ENCODE results near the gene BACH2.

Gene BACH2

GRCh38 chr6:90144928-90145555 is 151.6 kb downstream of the BACH2 start:
- H2BK120ac ChIP-seq (ENCODE audit: low read depth, low read length) = no peak overlapping the region
- no peak overlapping the region for H3K9ac ChIP-seq (ENCODE audit: low read depth, low read length, poor library complexity)
- no peaks in the 10 kb centered on the region for H3K79me1 ChIP-seq (ENCODE audit: low read depth, low read length)
- no peaks in the 10 kb centered on the region for H3K36me3 ChIP-seq (replicated peaks in 1 of 2; ENCODE audit: control insufficient read depth in 2 of 2, insufficient read depth in 2 of 2, low read length in 2 of 2)
- H3K9me3 ChIP-seq (replicated peaks in 1 of 2; ENCODE audit: control insufficient read depth in 2 of 2, insufficient read depth in 1 of 2, low read depth in 1 of 2, low read length in 2 of 2) = no peaks in the 10 kb centered on the region
- no peak overlapping the region for H3K23ac ChIP-seq (ENCODE audit: low read depth, low read length, poor library complexity)
- no peak overlapping the region for H3K4me3 ChIP-seq (ENCODE audit: low read length in 2 of 2)
- H2AK5ac ChIP-seq (ENCODE audit: low read depth, low read length) = no peak overlapping the region
- H2BK15ac ChIP-seq (ENCODE audit: low read length) = no peak overlapping the region
- no peaks in the 10 kb centered on the region for H3K4me1 ChIP-seq (ENCODE audit: control insufficient read depth in 2 of 2, insufficient read depth in 1 of 2, low read depth in 1 of 2, low read length in 2 of 2)
- H2BK5ac ChIP-seq (ENCODE audit: low read length) = no peak overlapping the region
- no peak overlapping the region for H3K4me2 ChIP-seq (ENCODE audit: insufficient read depth, low read length, poor library complexity, severe bottlenecking)
- H3K18ac ChIP-seq (ENCODE audit: low read length) = no peak overlapping the region
- H2AFZ ChIP-seq (ENCODE audit: low read length) = no peak overlapping the region
- WGBS, 2 donors (ENCODE audit: extremely low coverage in 2 of 2, insufficient read length in 2 of 2, insufficient replicate concordance in 1 of 2) = no CpG with 5 or more reads among the region's 3 CpGs
- no peak overlapping the region for H4K8ac ChIP-seq (ENCODE audit: low read depth, low read length)
- no peak for DNase-seq (ENCODE audit: low spot score)
- no peak overlapping the region for H3K14ac ChIP-seq (ENCODE audit: low read length)
- H3K27ac ChIP-seq (replicated peaks; ENCODE audit: low read length) = no peak overlapping the region
- H4K91ac ChIP-seq (ENCODE audit: low read depth, low read length, poor library complexity) = no peak overlapping the region
- no peaks in the 10 kb centered on the region for H3K27me3 ChIP-seq (ENCODE audit: control insufficient read depth in 3 of 3, insufficient read depth in 3 of 3, low read depth in 1 of 3, low read length in 3 of 3)
- H3K4ac ChIP-seq (ENCODE audit: low read length) = no peak overlapping the region
- H2BK12ac ChIP-seq (ENCODE audit: low read length) = no peak overlapping the region

- no peak overlapping the region for H2AFZ ChIP-seq (ENCODE audit: low read length)
- no peak overlapping the region for H3K4me3 ChIP-seq (ENCODE audit: low read length in 2 of 2)
- H2BK12ac ChIP-seq (ENCODE audit: low read length) = no peak overlapping the region
- no peaks in the 10 kb centered on the region for H3K36me3 ChIP-seq (replicated peaks in 1 of 2; ENCODE audit: control insufficient read depth in 2 of 2, insufficient read depth in 2 of 2, low read length in 2 of 2)
- no peak overlapping the region for H3K14ac ChIP-seq (ENCODE audit: low read length)
- H3K23ac ChIP-seq (ENCODE audit: low read depth, low read length, poor library complexity) = no peak overlapping the region
- no peak overlapping the region for H4K8ac ChIP-seq (ENCODE audit: low read depth, low read length)
- no peak overlapping the region for H2AK5ac ChIP-seq (ENCODE audit: low read depth, low read length)
- no peaks in the 10 kb centered on the region for H3K79me1 ChIP-seq (ENCODE audit: low read depth, low read length)
- no peak overlapping the region for H3K9ac ChIP-seq (ENCODE audit: low read depth, low read length, poor library complexity)
- H3K27me3 ChIP-seq (ENCODE audit: control insufficient read depth in 3 of 3, insufficient read depth in 3 of 3, low read depth in 1 of 3, low read length in 3 of 3) = no peaks in the 10 kb centered on the region
- DNase-seq (ENCODE audit: low spot score) = no peak
- H4K91ac ChIP-seq (ENCODE audit: low read depth, low read length, poor library complexity) = no peak overlapping the region
- no peak overlapping the region for H3K27ac ChIP-seq (replicated peaks; ENCODE audit: low read length)
- no peak overlapping the region for H2BK120ac ChIP-seq (ENCODE audit: low read depth, low read length)
- no peaks in the 10 kb centered on the region for H3K9me3 ChIP-seq (replicated peaks in 1 of 2; ENCODE audit: control insufficient read depth in 2 of 2, insufficient read depth in 1 of 2, low read depth in 1 of 2, low read length in 2 of 2)
- H3K18ac ChIP-seq (ENCODE audit: low read length) = no peak overlapping the region
- no peak overlapping the region for H3K4me2 ChIP-seq (ENCODE audit: insufficient read depth, low read length, poor library complexity, severe bottlenecking)
- no peak overlapping the region for H2BK5ac ChIP-seq (ENCODE audit: low read length)
- no peak overlapping the region for H3K4ac ChIP-seq (ENCODE audit: low read length)
- WGBS, 2 donors (ENCODE audit: extremely low coverage in 2 of 2, insufficient read length in 2 of 2, insufficient replicate concordance in 1 of 2) = no CpG with 5 or more reads among the region's 3 CpGs
- H2BK15ac ChIP-seq (ENCODE audit: low read length) = no peak overlapping the region
- peaks cover 0 to 1% of the 10 kb centered on the region in 2 donors for H3K4me1 ChIP-seq (ENCODE audit: control insufficient read depth in 2 of 2, insufficient read depth in 1 of 2, low read depth in 1 of 2, low read length in 2 of 2)
These were observed 152.2 kb downstream of the BACH2 start for GRCh38 chr6:90144396-90144795.

GRCh38 chr6:90140683-90141082 is 156.0 kb downstream of the BACH2 start:
- WGBS, 2 donors (ENCODE audit: extremely low coverage in 2 of 2, insufficient read length in 2 of 2, insufficient replicate concordance in 1 of 2) = no CpG with 5 or more reads among the region's 1 CpG
- Histone ChIP-seq H2AFZ (ENCODE audit: low read length) (no peak overlapping the region), H3K27me3 (ENCODE audit: control insufficient read depth in 3 of 3, insufficient read depth in 3 of 3, low read depth in 1 of 3, low read length in 3 of 3) (no peaks in the 10 kb centered on the region), H2BK12ac (ENCODE audit: low read length) (no peak overlapping the region), H2BK5ac (ENCODE audit: low read length) (no peak overlapping the region), H3K18ac (ENCODE audit: low read length) (no peak overlapping the region), H3K4me3 (ENCODE audit: low read length in 2 of 2) (no peak overlapping the region), H3K4ac (ENCODE audit: low read length) (no peak overlapping the region), H3K27ac (replicated peaks; ENCODE audit: low read length) (no peak overlapping the region), H3K14ac (ENCODE audit: low read length) (no peak overlapping the region), H4K8ac (ENCODE audit: low read depth, low read length) (no peak overlapping the region), H3K9ac (ENCODE audit: low read depth, low read length, poor library complexity) (no peak overlapping the region), H4K91ac (ENCODE audit: low read depth, low read length, poor library complexity) (no peak overlapping the region), H3K4me1 (ENCODE audit: control insufficient read depth in 2 of 2, insufficient read depth in 1 of 2, low read depth in 1 of 2, low read length in 2 of 2) (peaks cover 0 to 1% of the 10 kb centered on the region in 2 donors), H2BK15ac (ENCODE audit: low read length) (no peak overlapping the region), H2AK5ac (ENCODE audit: low read depth, low read length) (no peak overlapping the region), H3K23ac (ENCODE audit: low read depth, low read length, poor library complexity) (no peak overlapping the region), H3K79me1 (ENCODE audit: low read depth, low read length) (no peaks in the 10 kb centered on the region), H3K36me3 (replicated peaks in 1 of 2; ENCODE audit: control insufficient read depth in 2 of 2, insufficient read depth in 2 of 2, low read length in 2 of 2) (no peaks in the 10 kb centered on the region), H3K4me2 (ENCODE audit: insufficient read depth, low read length, poor library complexity, severe bottlenecking) (no peak overlapping the region), H3K9me3 (replicated peaks in 1 of 2; ENCODE audit: control insufficient read depth in 2 of 2, insufficient read depth in 1 of 2, low read depth in 1 of 2, low read length in 2 of 2) (no peaks in the 10 kb centered on the region), H2BK120ac (ENCODE audit: low read depth, low read length) (no peak overlapping the region)
- no peak for DNase-seq (ENCODE audit: low spot score)

GRCh38 chr6:90139272-90139817 is 157.3 kb downstream of the BACH2 start:
- Histone ChIP-seq H3K4me2 (ENCODE audit: insufficient read depth, low read length, poor library complexity, severe bottlenecking) (no peak overlapping the region), H3K27ac (replicated peaks; ENCODE audit: low read length) (no peak overlapping the region), H2BK12ac (ENCODE audit: low read length) (no peak overlapping the region), H2AK5ac (ENCODE audit: low read depth, low read length) (no peak overlapping the region), H3K4me1 (ENCODE audit: control insufficient read depth in 2 of 2, insufficient read depth in 1 of 2, low read depth in 1 of 2, low read length in 2 of 2) (peaks cover 0 to 1% of the 10 kb centered on the region in 2 donors), H2BK15ac (ENCODE audit: low read length) (no peak overlapping the region), H3K4ac (ENCODE audit: low read length) (no peak overlapping the region), H3K27me3 (ENCODE audit: control insufficient read depth in 3 of 3, insufficient read depth in 3 of 3, low read depth in 1 of 3, low read length in 3 of 3) (no peaks in the 10 kb centered on the region), H2BK120ac (ENCODE audit: low read depth, low read length) (no peak overlapping the region), H4K8ac (ENCODE audit: low read depth, low read length) (no peak overlapping the region), H4K91ac (ENCODE audit: low read depth, low read length, poor library complexity) (no peak overlapping the region), H3K18ac (ENCODE audit: low read length) (no peak overlapping the region), H3K14ac (ENCODE audit: low read length) (no peak overlapping the region), H3K23ac (ENCODE audit: low read depth, low read length, poor library complexity) (no peak overlapping the region), H3K9ac (ENCODE audit: low read depth, low read length, poor library complexity) (no peak overlapping the region), H3K9me3 (replicated peaks in 1 of 2; ENCODE audit: control insufficient read depth in 2 of 2, insufficient read depth in 1 of 2, low read depth in 1 of 2, low read length in 2 of 2) (no peaks in the 10 kb centered on the region), H3K4me3 (ENCODE audit: low read length in 2 of 2) (no peak overlapping the region), H3K36me3 (replicated peaks in 1 of 2; ENCODE audit: control insufficient read depth in 2 of 2, insufficient read depth in 2 of 2, low read length in 2 of 2) (no peaks in the 10 kb centered on the region), H2BK5ac (ENCODE audit: low read length) (no peak overlapping the region), H3K79me1 (ENCODE audit: low read depth, low read length) (no peaks in the 10 kb centered on the region), H2AFZ (ENCODE audit: low read length) (no peak overlapping the region)
- DNase-seq (ENCODE audit: low spot score) = no peak
- WGBS, 2 donors (ENCODE audit: extremely low coverage in 2 of 2, insufficient read length in 2 of 2, insufficient replicate concordance in 1 of 2) = no CpG with 5 or more reads among the region's 7 CpGs
